Measurements from ENCODE around the gene PARP4.
A peak's percentile ranks its signal among the peaks of the same experiment; 100 is the strongest.
"Not testable (repeated sequence)": the region's sequence is repeated elsewhere in the genome, so short reads cannot be mapped to it uniquely, and the experiment has no call there.

Gene PARP4

DNA sequence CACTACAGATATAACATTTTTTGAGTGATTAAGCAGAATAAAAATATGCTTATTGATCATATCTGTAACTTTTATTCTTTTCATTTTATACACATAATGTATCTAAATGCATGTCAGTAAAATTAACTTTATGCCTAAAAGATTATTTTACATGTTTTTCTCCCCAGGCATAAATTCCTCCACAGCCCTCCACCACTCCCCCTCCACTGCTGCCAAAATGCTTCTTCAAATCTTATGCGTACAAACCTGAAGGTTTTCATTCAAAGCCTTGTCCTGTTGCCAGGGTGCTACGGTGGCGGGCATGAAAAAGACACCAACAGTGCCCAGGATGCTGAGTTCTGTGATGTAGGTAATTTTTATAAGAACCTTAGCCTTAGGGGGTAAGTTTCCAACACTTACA, 52.9 kb downstream of the PARP4 start:
- in situ Hi-C loops (cut with HindIII; ENCODE audit: low sequenced_read_pairs) = no loop called here
- no peak overlapping the region for H3K4me3 ChIP-seq (ENCODE audit: low read depth, low read length)
- DNase-seq (ENCODE audit: low read depth) = no peak
- TF ChIP-seq, protein P1, sequence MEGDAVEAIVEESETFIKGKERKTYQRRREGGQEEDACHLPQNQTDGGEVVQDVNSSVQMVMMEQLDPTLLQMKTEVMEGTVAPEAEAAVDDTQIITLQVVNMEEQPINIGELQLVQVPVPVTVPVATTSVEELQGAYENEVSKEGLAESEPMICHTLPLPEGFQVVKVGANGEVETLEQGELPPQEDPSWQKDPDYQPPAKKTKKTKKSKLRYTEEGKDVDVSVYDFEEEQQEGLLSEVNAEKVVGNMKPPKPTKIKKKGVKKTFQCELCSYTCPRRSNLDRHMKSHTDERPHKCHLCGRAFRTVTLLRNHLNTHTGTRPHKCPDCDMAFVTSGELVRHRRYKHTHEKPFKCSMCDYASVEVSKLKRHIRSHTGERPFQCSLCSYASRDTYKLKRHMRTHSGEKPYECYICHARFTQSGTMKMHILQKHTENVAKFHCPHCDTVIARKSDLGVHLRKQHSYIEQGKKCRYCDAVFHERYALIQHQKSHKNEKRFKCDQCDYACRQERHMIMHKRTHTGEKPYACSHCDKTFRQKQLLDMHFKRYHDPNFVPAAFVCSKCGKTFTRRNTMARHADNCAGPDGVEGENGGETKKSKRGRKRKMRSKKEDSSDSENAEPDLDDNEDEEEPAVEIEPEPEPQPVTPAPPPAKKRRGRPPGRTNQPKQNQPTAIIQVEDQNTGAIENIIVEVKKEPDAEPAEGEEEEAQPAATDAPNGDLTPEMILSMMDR (IDR thresholded peaks at IDR 0.05; ENCODE audit: low read depth, low read length, missing control alignments) = no peak

DNA sequence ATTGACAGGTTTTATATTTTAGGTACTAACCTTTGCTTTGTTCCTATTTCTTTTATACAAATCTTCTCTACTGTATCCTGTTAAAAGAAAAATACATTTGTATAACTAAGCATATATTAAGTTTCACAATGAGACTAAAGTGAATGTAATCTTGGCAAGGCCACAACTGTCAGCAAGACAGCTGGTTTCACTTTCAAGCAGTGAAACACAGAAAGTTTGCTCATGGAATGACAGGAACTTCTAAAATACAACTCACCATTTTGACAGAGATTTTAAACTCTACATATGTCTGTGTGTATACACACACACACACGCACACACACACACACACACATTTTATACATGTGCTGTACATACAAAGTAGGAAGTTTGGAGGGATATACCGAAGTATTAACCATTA, 53.3 kb downstream of the PARP4 start:
- TF ChIP-seq, protein P1 (IDR thresholded peaks at IDR 0.05; ENCODE audit: low read depth, low read length, missing control alignments) = no peak
- DNase-seq (ENCODE audit: low read depth) = peak; percentile 49
- H3K4me3 ChIP-seq (ENCODE audit: low read depth, low read length) = no peak overlapping the region
- in situ Hi-C loops (cut with HindIII; ENCODE audit: low sequenced_read_pairs) = no loop called here

DNA sequence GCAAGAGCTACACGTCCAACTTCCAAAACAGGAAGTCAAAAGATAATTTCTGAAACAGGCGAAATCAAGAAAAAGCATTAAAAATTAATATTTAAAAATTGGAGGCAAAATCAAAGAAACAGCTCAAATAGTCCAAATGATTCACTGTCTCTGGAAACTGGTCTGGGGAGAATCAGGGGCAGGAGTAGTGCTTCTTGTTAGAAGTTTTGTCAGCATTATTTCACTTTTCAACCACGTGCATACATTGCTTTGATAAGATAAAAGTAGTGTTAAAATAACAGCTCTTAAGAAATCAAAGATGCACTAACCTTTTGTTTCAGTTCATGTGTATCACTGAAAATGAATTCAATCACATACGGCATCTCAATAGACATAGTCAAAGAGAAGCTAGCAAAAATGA, 53.8 kb downstream of the PARP4 start:
- DNase-seq (ENCODE audit: low read depth) = no peak
- TF ChIP-seq, protein P1 (IDR thresholded peaks at IDR 0.05; ENCODE audit: low read depth, low read length, missing control alignments) = no peak
- in situ Hi-C loops (cut with HindIII; ENCODE audit: low sequenced_read_pairs) = no loop called here
- no peak overlapping the region for H3K4me3 ChIP-seq (ENCODE audit: low read depth, low read length)

DNA sequence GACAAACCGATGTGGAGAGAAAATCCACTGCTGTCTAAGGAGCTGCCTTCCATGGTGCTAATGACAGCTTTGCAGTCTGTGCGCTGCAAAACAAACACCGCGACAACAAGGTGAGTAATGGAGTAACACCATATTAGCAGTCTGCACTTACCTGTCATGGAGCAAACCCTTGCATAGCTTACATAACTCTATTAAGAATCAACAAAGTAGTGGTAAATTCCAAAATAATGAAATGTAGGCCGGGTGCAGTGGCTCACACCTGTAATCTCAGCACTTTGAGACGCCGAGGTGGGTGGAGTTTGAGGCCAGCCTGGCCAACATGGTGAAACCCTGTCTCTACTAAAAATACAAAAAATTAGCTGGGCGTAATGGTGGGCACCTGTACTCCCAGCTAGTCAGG, 56.2 kb downstream of the PARP4 start:
- TF ChIP-seq, protein P1 (IDR thresholded peaks at IDR 0.05; ENCODE audit: low read depth, low read length, missing control alignments) = no peak
- no peak overlapping the region for H3K4me3 ChIP-seq (ENCODE audit: low read depth, low read length)
- no peak for DNase-seq (ENCODE audit: low read depth)
- in situ Hi-C loops (cut with HindIII; ENCODE audit: low sequenced_read_pairs) = no loop called here

DNA sequence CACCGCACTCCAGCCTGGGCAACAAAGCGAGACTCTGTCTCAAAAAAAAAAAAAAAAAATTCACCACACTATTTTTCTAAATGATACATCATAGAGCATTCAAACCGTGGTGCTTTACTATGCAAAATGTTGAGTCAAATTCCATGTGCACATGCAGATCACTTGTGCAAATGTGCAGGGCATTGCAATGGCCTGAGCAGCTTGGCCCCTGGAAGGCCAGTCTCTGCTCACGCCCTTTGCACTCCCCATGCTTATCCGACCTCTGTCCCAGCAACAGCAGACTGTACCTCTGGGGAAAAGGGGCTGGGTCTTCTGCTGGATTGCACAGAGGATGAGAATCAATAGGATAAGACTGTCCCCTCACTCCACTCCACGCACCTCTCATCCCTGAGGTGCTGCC, 58.5 kb downstream of the PARP4 start:
- DNase-seq (ENCODE audit: low read depth) = no peak
- H3K4me3 ChIP-seq (ENCODE audit: low read depth, low read length) = no peak overlapping the region
- in situ Hi-C loops (cut with HindIII; ENCODE audit: low sequenced_read_pairs) = no loop called here
- TF ChIP-seq, protein P1 (IDR thresholded peaks at IDR 0.05; ENCODE audit: low read depth, low read length, missing control alignments) = no peak

DNA sequence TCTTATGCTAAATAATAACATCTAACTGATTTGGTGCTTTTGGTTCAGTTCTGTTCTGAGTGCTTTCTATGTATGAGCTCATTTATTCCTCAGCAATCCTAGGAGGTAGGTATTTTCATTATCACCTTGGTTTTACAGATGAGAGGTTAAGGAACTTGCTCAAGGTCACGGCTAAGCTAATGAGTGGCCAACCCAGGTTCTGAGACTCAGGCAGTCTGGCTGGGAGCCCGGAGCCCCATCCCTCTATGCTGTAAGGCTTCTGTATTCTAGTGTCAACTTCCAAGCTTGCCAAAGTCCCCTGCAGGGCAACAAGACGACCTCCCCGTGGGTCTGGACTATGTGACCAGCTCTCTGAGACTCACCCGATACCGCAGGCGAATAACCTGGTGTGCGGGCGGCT, 60.5 kb downstream of the PARP4 start:
- in situ Hi-C loops (cut with HindIII; ENCODE audit: low sequenced_read_pairs) = no loop called here
- TF ChIP-seq, protein P1 (IDR thresholded peaks at IDR 0.05; ENCODE audit: low read depth, low read length, missing control alignments) = no peak
- H3K4me3 ChIP-seq (ENCODE audit: low read depth, low read length) = no peak overlapping the region
- DNase-seq (ENCODE audit: low read depth) = no peak

DNA sequence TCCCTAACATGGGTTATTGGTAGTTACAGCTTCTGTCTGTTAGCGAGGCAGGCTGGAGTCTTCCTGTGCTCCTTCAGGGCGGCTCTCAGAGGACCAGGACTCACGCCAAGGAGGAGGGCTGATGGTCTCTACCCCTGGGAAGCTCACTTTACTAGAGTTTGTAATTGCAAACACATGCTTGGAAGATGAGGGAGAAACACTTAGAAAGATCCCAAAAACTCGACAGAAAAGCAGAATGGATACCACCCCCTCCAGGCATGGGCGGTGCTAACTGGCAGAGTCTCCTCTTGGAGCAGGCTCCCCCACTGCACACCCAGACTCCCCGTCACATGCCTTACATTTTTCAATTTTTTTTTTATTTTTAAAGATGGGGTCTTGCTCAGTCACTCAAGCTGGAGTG, 62.0 kb downstream of the PARP4 start:
- in situ Hi-C loops (cut with HindIII; ENCODE audit: low sequenced_read_pairs) = no loop called here
- H3K4me3 ChIP-seq (ENCODE audit: low read depth, low read length) = no peak overlapping the region
- no peak for DNase-seq (ENCODE audit: low read depth)
- TF ChIP-seq, protein P1 (IDR thresholded peaks at IDR 0.05; ENCODE audit: low read depth, low read length, missing control alignments) = no peak

DNA sequence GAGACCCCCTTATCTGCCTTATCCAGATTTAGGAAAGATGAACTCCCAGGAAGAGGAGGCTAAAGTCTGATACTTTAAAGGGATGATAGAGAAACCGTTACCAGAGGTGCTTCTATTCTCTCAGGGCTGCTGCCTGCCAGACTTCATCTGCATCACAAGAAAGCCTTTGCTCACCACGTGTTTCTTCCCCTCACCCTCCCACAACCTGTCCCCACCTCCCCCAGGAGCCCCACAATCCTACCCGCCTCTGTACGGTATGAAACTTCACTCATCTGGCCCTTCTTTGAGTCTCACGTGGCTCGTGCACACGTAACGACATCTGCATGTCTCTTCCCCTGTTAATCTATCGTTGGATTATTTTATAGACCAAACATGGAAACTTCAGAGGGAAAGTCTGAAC, 67.7 kb downstream of the PARP4 start:
- DNase-seq (ENCODE audit: low read depth); H3K4me3 ChIP-seq (ENCODE audit: low read depth, low read length); in situ Hi-C loops (cut with HindIII; ENCODE audit: low sequenced_read_pairs): not testable (repeated sequence)
